GM12878 (cell line): Measurements from ENCODE around the gene CCDC81. TPM values are rescaled to one million over a fixed set of nuclear protein-coding genes. Genes with fewer than 3 reads are reported as not detected.

Experiments
- ATAC-seq: fragments of 200-7000 bp; cut with Tn5 transposase; 3 replicates; pipeline ENCODE4 v1.9.1; 2020; ENCODE audit warnings: mild to moderate bottlenecking, moderate library complexity
- BruUV-seq: library from RNA; stranded (reverse); fragments of 400-500 nt; replicated peaks from 2 replicates; lab custom pipeline; 2021; lab: Mats Ljungman, UMichigan
- CTCF ChIA-PET: fragments of 300-600 bp; sonication (Branson Sonifier 250); formaldehyde crosslinking; extraction: SDS; loops from one replicate; lab custom pipeline; 2021; ENCODE audit warnings: inconsistent platforms; lab: Yijun Ruan, JAX
- POLR2A ChIA-PET: fragments of 350-600 bp; formaldehyde crosslinking; extraction: SDS; loops from one replicate; lab custom pipeline; 2021; ENCODE audit warnings: inconsistent platforms; lab: Charles Lee
- RAD21 ChIA-PET: fragments of 300-600 bp; sonication (Branson Sonifier 250); formaldehyde crosslinking; loops from one replicate; lab custom pipeline; 2023; ENCODE audit warnings: antibody characterized with exemption; ENCODE audit not compliant: unreplicated experiment; lab: Charles Lee
- SMC1A ChIA-PET: fragments of 300-600 bp; sonication (Branson Sonifier 250); formaldehyde crosslinking; loops from one replicate; lab custom pipeline; 2023; ENCODE audit not compliant: unreplicated experiment, uncharacterized antibody; lab: Charles Lee
- DNase-seq: peaks from one replicate; pipeline ENCODE4 v3.0.0-alpha.2; 2011; ENCODE audit warnings: low read depth, low spot score
- FAIRE-seq: peaks from 3 replicates; lab custom pipeline; 2011; peaks lifted over from hg19 to GRCh38; lab: Jason Lieb, UNC
- H2AFZ ChIP-seq: 2 replicates; pipeline ENCODE4 v1.6.0; 2011; ENCODE audit warnings: low read depth, low read length, control low read depth; ENCODE audit not compliant: control insufficient read depth
- H3K27ac ChIP-seq: 2 replicates; pipeline ENCODE4 v1.5.1; 2011; ENCODE audit warnings: control low read depth; ENCODE audit not compliant: control insufficient read depth, insufficient read depth
- H3K27me3 ChIP-seq, 2 experiments: replicated peaks in 1 of 2; 2 replicates each; pipeline versions ENCODE4 v1.6.0 to v1.6.1; 2011; ENCODE audit warnings: low read length in 1 of 2; ENCODE audit not compliant: control insufficient read depth in 2 of 2, insufficient read depth in 2 of 2
- H3K36me3 ChIP-seq, 2 experiments: 2 replicates each; pipeline ENCODE4 v1.5.1; 2011; ENCODE audit warnings: low read length in 1 of 2; ENCODE audit not compliant: control insufficient read depth in 2 of 2, insufficient read depth in 2 of 2
- H3K4me1 ChIP-seq: 2 replicates; pipeline ENCODE4 v1.6.1; 2011; ENCODE audit warnings: mild to moderate bottlenecking, low read length, moderate library complexity, mixed read lengths; ENCODE audit not compliant: control insufficient read depth, insufficient read depth
- H3K4me2 ChIP-seq: 2 replicates; pipeline ENCODE4 v1.6.0; 2011; ENCODE audit warnings: control low read depth; ENCODE audit not compliant: control insufficient read depth, insufficient read depth
- H3K4me3 ChIP-seq: fragments of 200-600 bp; sonication (generic); 2 replicates; pipeline ENCODE4 v1.5.1; 2016
- H3K79me2 ChIP-seq: 2 replicates; pipeline ENCODE4 v1.6.0; 2011; ENCODE audit warnings: low read length; ENCODE audit not compliant: control insufficient read depth, insufficient read depth
- H3K9ac ChIP-seq: 2 replicates; pipeline ENCODE4 v1.8.0; 2011; ENCODE audit warnings: low read length, control low read depth, mixed read lengths; ENCODE audit not compliant: control insufficient read depth, insufficient read depth
- H3K9me3 ChIP-seq: replicated peaks from 3 replicates; pipeline ENCODE4 v1.5.1; 2011; ENCODE audit warnings: mild to moderate bottlenecking, low read length; ENCODE audit not compliant: control insufficient read depth, insufficient read depth
- H4K20me1 ChIP-seq: 2 replicates; pipeline ENCODE4 v1.6.0; 2011; ENCODE audit not compliant: control insufficient read depth, insufficient read depth
- KLF5 ChIP-seq: fragments of 450-650 bp; IDR thresholded peaks from 2 replicates; pipeline ENCODE4 v1.6.1; 2014; ENCODE audit warnings: mild to moderate bottlenecking; ENCODE audit not compliant: partially characterized antibody
- NFYB ChIP-seq: IDR thresholded peaks from 2 replicates; pipeline ENCODE4 v1.6.1; 2011; ENCODE audit warnings: low read depth, mild to moderate bottlenecking, low read length, improper control_type of control experiment, moderate library complexity; ENCODE audit not compliant: insufficient read depth
- NR2C1 ChIP-seq: fragments of 450-650 bp; IDR thresholded peaks from 2 replicates; pipeline ENCODE4 v1.6.1; 2017; ENCODE audit warnings: antibody characterized with exemption, mild to moderate bottlenecking, moderate library complexity
- RELB ChIP-seq: fragments of 450-650 bp; IDR thresholded peaks from 2 replicates; pipeline ENCODE4 v1.6.1; 2017; ENCODE audit warnings: low read depth, mild to moderate bottlenecking, moderate library complexity
- SKIL ChIP-seq: fragments of 450-650 bp; IDR thresholded peaks from 2 replicates; pipeline ENCODE4 v1.6.1; 2017; ENCODE audit warnings: mild to moderate bottlenecking, low read depth, inconsistent platforms; ENCODE audit not compliant: poor library complexity, severe bottlenecking
- SMC3 ChIP-seq: IDR thresholded peaks from 2 replicates; pipeline ENCODE4 v1.6.1; 2011; ENCODE audit warnings: low read length, improper control_type of control experiment, borderline replicate concordance
- SREBF2 ChIP-seq: IDR thresholded peaks from 2 replicates; pipeline ENCODE4 v1.6.1; 2012; ENCODE audit warnings: mild to moderate bottlenecking, low read length
- ZBED1 ChIP-seq: IDR thresholded peaks from 2 replicates; pipeline ENCODE4 v1.6.1; 2016; ENCODE audit warnings: borderline replicate concordance
- WGBS: methylation state at CpG from one replicate; pipeline ENCODE4 v1.1.6; 2016; ENCODE audit warnings: low lambda C conversion rate; ENCODE audit not compliant: insufficient replicate concordance, insufficient coverage; ENCODE audit errors: missing lambda C conversion rate; 5-methylcytosine and 5-hydroxymethylcytosine counted together
- in situ Hi-C: fragments of 300-500 bp; cut with MboI; formaldehyde crosslinking; loops from 9 replicates; pipeline ENCODE4 v1.14.3; 2018; ENCODE audit warnings: mixed read lengths
- intact Hi-C: fragments of 100-400 bp; cut with micrococcal nuclease; formaldehyde crosslinking; loops from one replicate; pipeline ENCODE4 v1.14.2; 2022; ENCODE audit not compliant: unreplicated experiment
- polyA plus RNA-seq, 11 experiments: library from polyadenylated mRNA; depleted of rRNA in 4 of 11; unstranded in 6 of 11; stranded (reverse) in 5 of 11; fragments of >200 nt; fragmentation: Nextera tagmentation in 4 of 11; fragmentation: Illumina TruSeq in 1 of 11; extraction: Ambion mirVana in 4 of 11; extraction: Trizol in 1 of 11; gene quantifications; 1 replicate in 1 of 11; 2 replicates in 10 of 11; pipeline versions ENCODE4 v1.2.1 to v1.2.3, GENCODE V29; 2011 to 2016; ENCODE audit warnings: inconsistent platforms in 2 of 11, missing spikeins in 2 of 11, low read depth in 1 of 11
- total RNA-seq, 4 experiments: library from RNA; depleted of rRNA in 3 of 4; stranded (reverse); fragments of >200 nt in 3 of 4; fragmentation: Illumina TruSeq in 1 of 4; extraction: Trizol in 1 of 4; gene quantifications; 2 replicates each; pipeline versions ENCODE4 v1.2.1 to v1.2.3, GENCODE V29; 2013 to 2021

Gene CCDC81
- total and polyA plus RNA-seq, 10 of the 15 experiments (the other 5 are each of a cell fraction or from before 2014, with no cell fraction given), result 0.06 to 0.53 (median 0.22) TPM

GRCh38 chr11:86363424-86363823 is 11.3 kb upstream of the CCDC81 start:
- ChIA-PET SMC1A (no interaction called here), RAD21 (no interaction called here), POLR2A (no interaction called here), CTCF (interaction anchor here (1.3 kb wide), 1 partner anchor 91 kb away, joined by 5 read pairs; no protein-coding TSS in a partner anchor)
- Histone ChIP-seq H3K9ac (no peak overlapping the region), H3K27me3 (no peaks in the 10 kb centered on the region), H4K20me1 (no peaks in the 10 kb centered on the region), H3K79me2 (no peaks in the 10 kb centered on the region), H3K36me3 (no peaks in the 10 kb centered on the region), H3K9me3 (no peaks in the 10 kb centered on the region), H3K4me2 (no peak overlapping the region), H2AFZ (no peak overlapping the region), H3K4me1 (no peaks in the 10 kb centered on the region), H3K27ac (no peak overlapping the region), H3K4me3 (no peak overlapping the region)
- no peak for DNase-seq
- intact Hi-C loops, result no loop called here
- BruUV-seq, result no TSS peak
- no peak for FAIRE-seq
- no peak for ATAC-seq
- 100% methylated on average over 1 of the region's 1 CpG for WGBS
- in situ Hi-C loops, result no loop called here
- no peak for TF ChIP-seq NFYB
- TF ChIP-seq SKIL, result no peak
- TF ChIP-seq KLF5, result no peak
- TF ChIP-seq SREBF2, result no peak
- TF ChIP-seq ZBED1, result no peak

GRCh38 chr11:86365546-86365945 is 9.1 kb upstream of the CCDC81 start:
- RAD21 ChIA-PET, result no interaction called here
- no TSS peak for BruUV-seq

More at GRCh38 chr11:86365546-86365945, 9.1 kb upstream of the CCDC81 start:
- DNase-seq (no peak), FAIRE-seq (no peak), ATAC-seq (no peak)
- POLR2A ChIA-PET, result no interaction called here
- Histone ChIP-seq H4K20me1 (no peaks in the 10 kb centered on the region), H3K36me3 (no peaks in the 10 kb centered on the region), H3K27ac (no peak overlapping the region), H3K4me3 (no peak overlapping the region), H3K4me1 (no peaks in the 10 kb centered on the region), H3K9ac (no peak overlapping the region), H2AFZ (no peak overlapping the region), H3K79me2 (no peaks in the 10 kb centered on the region), H3K9me3 (no peaks in the 10 kb centered on the region), H3K27me3 (no peaks in the 10 kb centered on the region), H3K4me2 (no peak overlapping the region)
- intact Hi-C loops (no loop called here), in situ Hi-C loops (no loop called here)
- CTCF ChIA-PET, result no interaction called here
- WGBS, result 4% methylated on average over 2 of the region's 2 CpGs
- SMC1A ChIA-PET, result no interaction called here
- TF ChIP-seq RELB (no peak), SMC3 (no peak), NR2C1 (no peak)
- TF ChIP-seq, all 136 proteins: peak for 0
